22Rv1 (cell line): ENCODE measurements around the gene PDE6C.

Source experiments
- H3K27ac ChIP-seq: fragments of 450-650 bp; 2 replicates; pipeline ENCODE4 v1.5.1; 2017
- CTCF ChIP-seq: fragments of 450-650 bp; IDR thresholded peaks from 2 replicates; pipeline ENCODE4 v1.5.1; 2017; ENCODE audit warnings: mild to moderate bottlenecking
- ZFX ChIP-seq: fragments of 450-650 bp; IDR thresholded peaks from 2 replicates; pipeline ENCODE4 v1.6.1; 2017; ENCODE audit warnings: antibody characterized with exemption, borderline replicate concordance

The PDE6C gene

DNA sequence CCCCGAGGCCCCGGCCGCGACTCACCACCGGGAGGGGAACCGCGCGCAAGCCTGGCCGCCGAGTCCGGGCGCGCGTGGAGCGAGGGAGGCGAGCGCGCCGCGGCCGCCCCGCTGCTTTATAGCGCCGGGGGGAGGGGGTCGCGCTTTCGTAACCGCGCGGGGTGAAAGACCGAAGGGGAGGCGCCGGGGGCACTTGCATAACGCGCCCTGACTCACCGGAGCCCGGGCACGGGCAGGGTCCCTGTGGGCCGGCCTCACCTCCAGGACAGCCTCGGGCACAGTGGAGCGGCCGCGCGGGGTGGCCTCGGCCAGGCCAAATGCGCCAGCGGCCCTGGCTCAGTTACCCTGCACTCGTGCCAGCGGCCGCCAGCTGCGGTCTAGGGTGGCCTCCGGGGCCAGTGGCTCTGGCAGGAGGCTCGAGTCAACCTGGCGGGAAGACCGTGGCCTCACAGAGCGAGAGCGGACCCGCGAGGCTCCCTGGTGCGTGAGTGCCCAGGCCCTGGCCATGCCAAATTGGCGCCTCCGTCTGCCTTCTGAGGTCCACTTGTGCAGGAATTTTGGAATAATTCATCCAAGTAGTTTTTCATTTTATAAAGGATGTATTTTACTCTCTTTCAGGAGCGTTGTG is 11.1 kb upstream of the PDE6C start, which contains the start of gene RBP4:
Gene RBP4 (minus strand): TSS at position 90 of the 628 bp plus-strand sequence. CDS start 207 bp downstream, outside the sequence.
- no peak within 1 kb of the TSS for H3K27ac ChIP-seq
- TF ChIP-seq CTCF (no peak), ZFX (no peak)

GRCh38 chr10:93601774-93602162 is 10.6 kb upstream of the PDE6C start:
- TF ChIP-seq ZFX (no peak), CTCF (no peak)
- no peak overlapping the region for H3K27ac ChIP-seq

- TF ChIP-seq ZFX (no peak), CTCF (no peak)
- no peak overlapping the region for H3K27ac ChIP-seq
These were observed 9.3 kb upstream of the PDE6C start for GRCh38 chr10:93603023-93603422.

GRCh38 chr10:93604146-93604545 is 8.2 kb upstream of the PDE6C start:
- TF ChIP-seq ZFX: no peak
- TF ChIP-seq CTCF: no peak
- H3K27ac ChIP-seq: no peak overlapping the region

DNA sequence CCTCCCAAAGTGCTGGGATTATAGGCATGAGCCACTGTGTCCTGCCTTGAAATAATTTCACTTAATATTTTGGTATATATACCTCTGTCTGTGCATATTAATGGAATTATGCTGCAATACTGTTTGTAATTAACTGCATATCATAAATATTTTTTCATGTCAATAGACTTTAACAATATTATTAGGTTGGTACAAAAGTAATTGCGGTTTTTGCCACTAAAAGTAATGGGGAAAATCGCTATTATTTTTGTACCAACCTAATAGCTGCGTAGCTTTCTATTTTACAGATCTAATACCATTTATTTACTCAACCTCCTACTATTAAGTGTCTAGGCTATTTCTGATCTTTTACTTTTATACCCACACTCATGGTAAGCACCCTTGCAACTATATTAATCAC is 3.9 kb upstream of the PDE6C start:
- TF ChIP-seq CTCF (no peak), ZFX (no peak)

DNA sequence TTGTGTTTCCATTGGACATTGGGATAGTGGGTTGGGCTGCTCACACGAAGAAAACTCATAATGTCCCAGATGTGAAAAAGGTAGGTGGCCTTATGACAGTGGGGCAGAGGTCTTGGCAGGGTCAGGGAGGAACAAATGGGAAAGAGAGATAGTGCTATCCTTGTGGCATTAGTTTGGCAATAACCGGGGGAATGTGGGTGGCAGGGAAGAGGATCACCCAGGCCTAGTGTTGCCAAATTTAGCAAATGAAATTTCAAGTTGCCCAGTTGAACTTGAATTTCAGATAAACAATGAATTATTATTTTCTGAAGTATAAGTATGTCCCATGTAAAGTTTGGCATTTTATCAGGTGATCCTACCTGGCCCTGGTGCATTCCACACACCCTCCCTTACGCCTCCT is 789 bp downstream of the PDE6C start:
- no peak overlapping the region for H3K27ac ChIP-seq
- TF ChIP-seq ZFX: no peak
- TF ChIP-seq CTCF: no peak

More for the DNA sequence above, 3.9 kb upstream of the PDE6C start:
- no peak overlapping the region for H3K27ac ChIP-seq

DNA sequence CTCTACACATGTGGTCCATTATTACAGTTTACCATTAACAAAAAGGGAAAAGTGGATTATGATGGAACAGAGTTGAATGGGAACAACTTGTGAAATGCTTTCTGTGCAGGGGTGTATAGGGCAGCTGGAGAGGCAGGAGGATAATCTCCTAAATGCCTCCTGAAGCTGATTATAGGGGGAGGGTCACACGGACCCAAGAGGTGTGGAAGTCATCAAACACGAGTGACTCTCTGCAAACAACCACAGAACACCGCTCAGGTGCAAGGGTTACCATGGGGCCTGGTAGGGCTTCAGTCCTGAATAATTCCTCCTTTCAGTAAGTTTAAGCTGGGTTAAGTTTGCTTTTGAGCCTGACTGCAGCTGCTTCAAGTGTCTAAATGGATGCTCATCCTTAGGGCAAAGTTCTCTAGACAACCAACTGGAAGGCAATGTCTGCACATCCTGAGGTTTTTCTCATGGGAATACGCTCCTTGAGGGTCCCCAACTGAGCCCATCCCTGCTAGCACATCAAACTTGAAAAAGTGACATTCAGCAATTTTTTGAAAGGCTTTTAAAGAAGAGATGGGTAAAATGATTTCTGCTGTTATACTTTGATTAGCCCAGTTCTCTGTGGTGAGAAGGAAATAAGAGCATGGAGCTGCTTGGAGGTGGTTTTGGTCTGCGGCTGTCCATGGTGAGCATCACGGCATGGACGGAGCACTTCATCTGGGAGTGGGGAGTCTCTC is 1.9 kb downstream of the PDE6C start:
- TF ChIP-seq ZFX (no peak), CTCF (no peak)
- no peak overlapping the region for H3K27ac ChIP-seq
